Colonic mucosa (tissue), 4 donors: ENCODE results near the gene HSFX2. TPM values are rescaled to one million over a fixed set of nuclear protein-coding genes. Genes with fewer than 3 reads are reported as not detected.

Source experiments
- DNase-seq: peaks from one replicate; pipeline ENCODE4 v3.0.0-alpha.2; 2020
- H3K27ac ChIP-seq: fragments of 200-600 bp; one replicate; pipeline ENCODE4 v1.8.0; 2021
- H3K27me3 ChIP-seq: fragments of 200-600 bp; one replicate; pipeline ENCODE4 v1.8.0; 2021
- H3K36me3 ChIP-seq: fragments of 200-600 bp; one replicate; pipeline ENCODE4 v1.8.0; 2021
- H3K4me1 ChIP-seq: fragments of 200-600 bp; one replicate; pipeline ENCODE4 v1.8.0; 2021; ENCODE audit warnings: mild to moderate bottlenecking
- H3K4me3 ChIP-seq: fragments of 200-600 bp; one replicate; pipeline ENCODE4 v1.8.0; 2021
- H3K9ac ChIP-seq, 2 donors: one replicate each; pipeline ENCODE4 v1.7.0; 2013; ENCODE audit warnings: control low read depth in 2 of 2, low read depth in 2 of 2, low read length in 2 of 2
- H3K9me3 ChIP-seq: fragments of 200-600 bp; one replicate; pipeline ENCODE4 v1.8.0; 2021
- intact Hi-C: fragments of 100-400 bp; cut with DNase I; formaldehyde crosslinking; loops from one replicate; pipeline ENCODE4 v1.14.1; 2022
- total RNA-seq, 2 donors: library from RNA; stranded (reverse); fragmentation: NEBNext Ultra II Directional in 1 of 2; extraction: Animal tissue kit (Norgen Biotek cat#: 25700) in 1 of 2; gene quantifications; one replicate each; pipeline ENCODE4 v1.2.1, GENCODE V29; 2021
- TF ChIP-seq, protein P1 (sequence below): fragments of 200-600 bp; IDR thresholded peaks from one replicate; pipeline ENCODE4 v1.8.0; 2022; ENCODE audit warnings: antibody characterized with exemption, mild to moderate bottlenecking
- donor health status: healthy.
- donor health status: DM: no; HTN: no; CAD: no.
- donor health status: DM: no; HTN: no; CAD: no.

HSFX2 gene
- total RNA-seq, 2 donors from 2014 or later: not detected

- TF ChIP-seq, protein P1, sequence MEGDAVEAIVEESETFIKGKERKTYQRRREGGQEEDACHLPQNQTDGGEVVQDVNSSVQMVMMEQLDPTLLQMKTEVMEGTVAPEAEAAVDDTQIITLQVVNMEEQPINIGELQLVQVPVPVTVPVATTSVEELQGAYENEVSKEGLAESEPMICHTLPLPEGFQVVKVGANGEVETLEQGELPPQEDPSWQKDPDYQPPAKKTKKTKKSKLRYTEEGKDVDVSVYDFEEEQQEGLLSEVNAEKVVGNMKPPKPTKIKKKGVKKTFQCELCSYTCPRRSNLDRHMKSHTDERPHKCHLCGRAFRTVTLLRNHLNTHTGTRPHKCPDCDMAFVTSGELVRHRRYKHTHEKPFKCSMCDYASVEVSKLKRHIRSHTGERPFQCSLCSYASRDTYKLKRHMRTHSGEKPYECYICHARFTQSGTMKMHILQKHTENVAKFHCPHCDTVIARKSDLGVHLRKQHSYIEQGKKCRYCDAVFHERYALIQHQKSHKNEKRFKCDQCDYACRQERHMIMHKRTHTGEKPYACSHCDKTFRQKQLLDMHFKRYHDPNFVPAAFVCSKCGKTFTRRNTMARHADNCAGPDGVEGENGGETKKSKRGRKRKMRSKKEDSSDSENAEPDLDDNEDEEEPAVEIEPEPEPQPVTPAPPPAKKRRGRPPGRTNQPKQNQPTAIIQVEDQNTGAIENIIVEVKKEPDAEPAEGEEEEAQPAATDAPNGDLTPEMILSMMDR: no peak
- Histone ChIP-seq H3K27me3 (no peaks in the 10 kb centered on the region), H3K36me3 (no peaks in the 10 kb centered on the region), H3K27ac (no peak overlapping the region), H3K4me3 (no peak overlapping the region), H3K4me1 (no peaks in the 10 kb centered on the region), H3K9me3 (no peaks in the 10 kb centered on the region), H3K9ac (no peak overlapping the region)
- intact Hi-C loops: loop anchor here (5.0 kb wide), 1 partner anchor 51 kb away; no protein-coding TSS in a partner anchor
- peak; percentile 34 for DNase-seq
These were observed 23.3 kb downstream of the HSFX2 start for GRCh38 chrX:149571770-149572169.

GRCh38 chrX:149570668-149571067 is 24.4 kb downstream of the HSFX2 start:
- intact Hi-C loops: loop anchor here (5.0 kb wide), 1 partner anchor 52 kb away; no protein-coding TSS in a partner anchor
- no peak for DNase-seq
- no peaks in the 10 kb centered on the region for H3K4me1 ChIP-seq
- no peaks in the 10 kb centered on the region for H3K36me3 ChIP-seq
- H3K9ac ChIP-seq: no peak overlapping the region
- TF ChIP-seq, protein P1: no peak
- H3K27me3 ChIP-seq: no peaks in the 10 kb centered on the region
- H3K27ac ChIP-seq: no peak overlapping the region
- H3K9me3 ChIP-seq: no peaks in the 10 kb centered on the region
- no peak overlapping the region for H3K4me3 ChIP-seq

GRCh38 chrX:149569770-149570169 is 25.3 kb downstream of the HSFX2 start:
- Histone ChIP-seq H3K4me3 (no peak overlapping the region), H3K4me1 (no peaks in the 10 kb centered on the region), H3K9me3 (no peaks in the 10 kb centered on the region), H3K9ac (no peak overlapping the region), H3K27me3 (no peaks in the 10 kb centered on the region), H3K27ac (no peak overlapping the region), H3K36me3 (no peaks in the 10 kb centered on the region)
- TF ChIP-seq, protein P1: no peak
- intact Hi-C loops: loop anchor here (5.0 kb wide), 1 partner anchor 53 kb away; no protein-coding TSS in a partner anchor
- DNase-seq: no peak

DNA sequence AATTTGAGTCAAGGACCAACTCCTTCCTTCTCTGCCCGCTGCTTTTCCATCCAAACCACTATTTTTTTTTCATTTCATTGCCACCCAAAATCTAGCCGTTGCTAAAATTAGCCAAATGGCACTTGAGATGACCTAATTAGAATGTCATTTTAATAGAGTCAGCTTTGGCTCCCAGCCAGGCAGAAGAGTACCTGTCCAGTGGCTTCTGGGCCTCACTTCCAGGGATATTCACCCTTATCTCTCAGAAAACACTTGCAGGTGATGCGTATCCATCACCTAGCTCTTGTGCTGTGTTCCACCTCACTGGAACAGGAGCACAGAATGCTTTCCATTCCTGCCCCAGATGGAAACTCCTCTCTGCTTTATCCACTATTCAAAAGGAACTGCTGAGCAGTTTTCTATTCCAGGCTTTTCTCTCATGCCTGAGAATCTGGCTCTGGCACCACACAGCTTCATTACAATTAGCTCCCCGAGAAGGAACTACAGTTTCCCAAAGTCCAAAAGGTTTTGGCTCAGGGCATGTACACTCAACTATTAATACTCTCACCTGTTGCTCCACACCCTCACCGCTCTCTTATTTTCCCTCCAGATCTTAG is 26.3 kb downstream of the HSFX2 start:
- no peak overlapping the region for H3K27ac ChIP-seq
- no peaks in the 10 kb centered on the region for H3K36me3 ChIP-seq
- TF ChIP-seq, protein P1: no peak
- no peak overlapping the region for H3K9ac ChIP-seq
- intact Hi-C loops: no loop called here
- DNase-seq: no peak
- H3K27me3 ChIP-seq: no peaks in the 10 kb centered on the region
- no peaks in the 10 kb centered on the region for H3K9me3 ChIP-seq
- no peak overlapping the region for H3K4me3 ChIP-seq
- no peaks in the 10 kb centered on the region for H3K4me1 ChIP-seq

- no peak for DNase-seq
- H3K4me3 ChIP-seq: no peak overlapping the region
- H3K9ac ChIP-seq: no peak overlapping the region
- H3K36me3 ChIP-seq: no peaks in the 10 kb centered on the region
- H3K27ac ChIP-seq: no peak overlapping the region
- intact Hi-C loops: no loop called here
- H3K4me1 ChIP-seq: no peaks in the 10 kb centered on the region
- TF ChIP-seq, protein P1: no peak
- no peaks in the 10 kb centered on the region for H3K27me3 ChIP-seq
- no peaks in the 10 kb centered on the region for H3K9me3 ChIP-seq
These were observed 27.3 kb downstream of the HSFX2 start for GRCh38 chrX:149567621-149568417.
